Measurements from ENCODE around the gene MORF4L1. TPM values are rescaled to one million over a fixed set of nuclear protein-coding genes. Genes with fewer than 3 reads are reported as not detected.

Gene MORF4L1
- total and polyA plus RNA-seq, 10 of the 15 experiments (the other 5 are each of a cell fraction or from before 2014, with no cell fraction given) = 113 to 636 (median 229) TPM

DNA sequence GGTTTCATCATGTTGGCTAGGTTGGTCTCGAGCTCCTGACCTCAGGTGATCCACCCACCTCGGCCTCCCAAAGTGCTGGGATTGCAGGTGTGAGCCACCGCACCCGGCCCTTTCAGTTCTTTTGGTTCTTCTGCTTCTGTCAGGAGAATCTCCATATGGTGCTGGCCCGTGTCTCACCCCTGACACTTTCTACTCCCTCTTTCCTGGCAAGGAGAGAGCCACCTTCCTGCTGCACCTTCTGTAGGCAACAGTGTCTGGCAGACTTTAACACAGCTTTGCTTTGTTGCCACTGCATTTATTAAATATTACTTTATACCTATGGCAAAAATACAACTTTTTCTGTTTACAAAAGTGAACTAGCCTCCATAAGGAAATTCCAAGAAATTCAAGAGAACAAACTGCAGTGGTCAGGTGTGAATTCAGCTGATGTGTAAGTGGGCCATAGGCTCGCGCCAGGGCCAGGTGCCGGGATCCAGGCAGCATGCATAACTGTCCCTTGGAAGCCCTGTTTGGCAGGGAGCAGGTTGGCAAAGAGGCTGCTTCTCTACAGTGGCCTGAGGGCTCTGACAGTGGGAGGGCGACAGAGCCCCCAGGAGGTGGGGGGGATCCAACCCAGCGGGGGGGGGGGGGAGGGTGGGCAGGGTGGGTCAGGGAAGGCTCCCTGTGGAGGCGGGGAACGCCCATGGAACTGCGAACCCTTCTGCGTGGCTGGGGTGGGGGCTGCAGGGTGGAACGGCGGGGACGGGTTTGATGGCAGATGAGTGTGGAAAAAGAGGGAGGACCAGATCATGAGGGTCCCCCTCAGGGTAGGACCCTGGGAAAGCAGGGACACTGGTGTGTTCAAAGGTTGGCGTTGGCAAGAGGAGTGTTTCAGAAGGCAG lies 51.0 kb downstream of the MORF4L1 start:
- no peaks in the 10 kb centered on the region; the same call in 1 of the 2 replicates for H4K20me1 ChIP-seq (ENCODE audit: control insufficient read depth, insufficient read depth)
- 84% methylated on average over 11 of the region's 18 CpGs for WGBS (ENCODE audit: insufficient coverage, insufficient replicate concordance, low lambda C conversion rate, missing lambda C conversion rate)
- ChIA-PET SMC1A (ENCODE audit: uncharacterized antibody, unreplicated experiment) (interaction anchor here (0.9 to 3.4 kb wide), 5 partner anchors 12 to 99 kb away, joined by 5 to 10 read pairs (median 7); no protein-coding TSS in a partner anchor), POLR2A (no interaction called here), RAD21 (ENCODE audit: unreplicated experiment) (interaction anchor here (1.2 to 2.2 kb wide), 2 partner anchors 55 to 56 kb away, joined by 3 to 5 read pairs; no protein-coding TSS in a partner anchor), CTCF (interaction anchor here (0.6 to 1.3 kb wide), 7 partner anchors 11 to 261 kb away, joined by 3 to 4 read pairs (median 3); no protein-coding TSS in a partner anchor)
- no peaks in the 10 kb centered on the region for H3K9me3 ChIP-seq (replicated peaks; ENCODE audit: control insufficient read depth, insufficient read depth, low read length)
- no peaks in the 10 kb centered on the region for H3K79me2 ChIP-seq (ENCODE audit: control insufficient read depth, insufficient read depth, low read length)
- BruUV-seq (replicated peaks) = no TSS peak
- H3K4me3 ChIP-seq = no peak overlapping the region
- no peak for ATAC-seq
- H3K9ac ChIP-seq (ENCODE audit: control insufficient read depth, insufficient read depth, low read length) = no peak overlapping the region
- DNase-seq (ENCODE audit: low read depth, low spot score) = no peak
- H3K4me2 ChIP-seq (ENCODE audit: control insufficient read depth, insufficient read depth) = no peak overlapping the region
- no peaks in the 10 kb centered on the region for H3K27me3 ChIP-seq (replicated peaks in 1 of 2; ENCODE audit: control insufficient read depth in 2 of 2, insufficient read depth in 2 of 2, low read length in 1 of 2)
- intact Hi-C loops (cut with micrococcal nuclease; ENCODE audit: unreplicated experiment) = no loop called here
- FAIRE-seq = no peak
- H3K27ac ChIP-seq (ENCODE audit: control insufficient read depth, insufficient read depth) = no peak overlapping the region
- TF ChIP-seq CREB1 (IDR thresholded peaks at IDR 0.05; ENCODE audit: low read depth) = no peak
- TF ChIP-seq TCF12 (IDR thresholded peaks at IDR 0.05; ENCODE audit: low read depth, low read length) = no peak
- no peak for TF ChIP-seq NFYA (IDR thresholded peaks at IDR 0.05; ENCODE audit: borderline replicate concordance, low read depth, low read length)
- no peak for TF ChIP-seq CHD2 (IDR thresholded peaks at IDR 0.05; ENCODE audit: borderline replicate concordance, low read depth, low read length)
- no peak for TF ChIP-seq EED (IDR thresholded peaks at IDR 0.05; ENCODE audit: low read depth)
- TF ChIP-seq, protein P1, sequence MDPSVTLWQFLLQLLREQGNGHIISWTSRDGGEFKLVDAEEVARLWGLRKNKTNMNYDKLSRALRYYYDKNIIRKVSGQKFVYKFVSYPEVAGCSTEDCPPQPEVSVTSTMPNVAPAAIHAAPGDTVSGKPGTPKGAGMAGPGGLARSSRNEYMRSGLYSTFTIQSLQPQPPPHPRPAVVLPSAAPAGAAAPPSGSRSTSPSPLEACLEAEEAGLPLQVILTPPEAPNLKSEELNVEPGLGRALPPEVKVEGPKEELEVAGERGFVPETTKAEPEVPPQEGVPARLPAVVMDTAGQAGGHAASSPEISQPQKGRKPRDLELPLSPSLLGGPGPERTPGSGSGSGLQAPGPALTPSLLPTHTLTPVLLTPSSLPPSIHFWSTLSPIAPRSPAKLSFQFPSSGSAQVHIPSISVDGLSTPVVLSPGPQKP (IDR thresholded peaks at IDR 0.05; ENCODE audit: low read depth, low read length) = no peak
- TF ChIP-seq, protein P2, sequence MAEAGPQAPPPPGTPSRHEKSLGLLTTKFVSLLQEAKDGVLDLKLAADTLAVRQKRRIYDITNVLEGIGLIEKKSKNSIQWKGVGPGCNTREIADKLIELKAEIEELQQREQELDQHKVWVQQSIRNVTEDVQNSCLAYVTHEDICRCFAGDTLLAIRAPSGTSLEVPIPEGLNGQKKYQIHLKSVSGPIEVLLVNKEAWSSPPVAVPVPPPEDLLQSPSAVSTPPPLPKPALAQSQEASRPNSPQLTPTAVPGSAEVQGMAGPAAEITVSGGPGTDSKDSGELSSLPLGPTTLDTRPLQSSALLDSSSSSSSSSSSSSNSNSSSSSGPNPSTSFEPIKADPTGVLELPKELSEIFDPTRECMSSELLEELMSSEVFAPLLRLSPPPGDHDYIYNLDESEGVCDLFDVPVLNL (IDR thresholded peaks at IDR 0.05; ENCODE audit: low read depth, low read length) = no peak
- TF ChIP-seq PAX5 (IDR thresholded peaks at IDR 0.05; ENCODE audit: borderline replicate concordance, low read depth, low read length) = no peak
- TF ChIP-seq, protein P3, sequence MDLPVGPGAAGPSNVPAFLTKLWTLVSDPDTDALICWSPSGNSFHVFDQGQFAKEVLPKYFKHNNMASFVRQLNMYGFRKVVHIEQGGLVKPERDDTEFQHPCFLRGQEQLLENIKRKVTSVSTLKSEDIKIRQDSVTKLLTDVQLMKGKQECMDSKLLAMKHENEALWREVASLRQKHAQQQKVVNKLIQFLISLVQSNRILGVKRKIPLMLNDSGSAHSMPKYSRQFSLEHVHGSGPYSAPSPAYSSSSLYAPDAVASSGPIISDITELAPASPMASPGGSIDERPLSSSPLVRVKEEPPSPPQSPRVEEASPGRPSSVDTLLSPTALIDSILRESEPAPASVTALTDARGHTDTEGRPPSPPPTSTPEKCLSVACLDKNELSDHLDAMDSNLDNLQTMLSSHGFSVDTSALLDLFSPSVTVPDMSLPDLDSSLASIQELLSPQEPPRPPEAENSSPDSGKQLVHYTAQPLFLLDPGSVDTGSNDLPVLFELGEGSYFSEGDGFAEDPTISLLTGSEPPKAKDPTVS (IDR thresholded peaks at IDR 0.05; ENCODE audit: low read depth, low read length) = no peak
- no peak for TF ChIP-seq RB1 (IDR thresholded peaks at IDR 0.05; ENCODE audit: borderline replicate concordance)
- TF ChIP-seq SMC3 (IDR thresholded peaks at IDR 0.05; ENCODE audit: borderline replicate concordance, low read length) = no peak
- TF ChIP-seq MYB (IDR thresholded peaks at IDR 0.05; ENCODE audit: borderline replicate concordance, low read depth, low read length) = no peak
- TF ChIP-seq ZNF622 (IDR thresholded peaks at IDR 0.05) = no peak
- no peaks in the 10 kb centered on the region; the same call in 1 of the 2 replicates for H3K4me1 ChIP-seq (ENCODE audit: control insufficient read depth, insufficient read depth, low read length)
- no peak overlapping the region for H2AFZ ChIP-seq (ENCODE audit: control insufficient read depth, low read depth, low read length)
- H3K36me3 ChIP-seq (ENCODE audit: control insufficient read depth in 2 of 2, insufficient read depth in 2 of 2, low read length in 1 of 2) = peaks cover 44 to 63% of the 10 kb centered on the region in 2 experiments
- in situ Hi-C loops (cut with MboI) = no loop called here

Data from GM12878 (cell line).